Measurements from ENCODE around the gene NRF1. TPM values are rescaled to one million over a fixed set of nuclear protein-coding genes. Genes with fewer than 3 reads are reported as not detected.

Gene NRF1
- total and polyA plus RNA-seq, 2 of the 8 experiments (the other 6 are each of a cell fraction or from before 2014, with no cell fraction given) = 18.2 to 21.4 TPM

- Histone ChIP-seq H2BK20ac (ENCODE audit: low read length) (no peak overlapping the region), H4K5ac (ENCODE audit: insufficient read length, low read depth, low read length) (no peak overlapping the region), H2AK5ac (ENCODE audit: low read depth, low read length) (no peak overlapping the region), H2BK15ac (ENCODE audit: low read length) (no peak overlapping the region), H3K56ac (replicated peaks; ENCODE audit: insufficient read length, low read depth, low read length) (no peak overlapping the region), H3K18ac (ENCODE audit: extremely low read depth, low read length) (no peak overlapping the region), H4K91ac (replicated peaks; ENCODE audit: insufficient read length, low read length) (no peak overlapping the region), H3K79me1 (ENCODE audit: low read depth, low read length) (no peaks in the 10 kb centered on the region), H3K36me3 (ENCODE audit: control insufficient read depth in 2 of 4, insufficient read depth in 4 of 4, low read length in 3 of 4) (peaks cover 1 to 34% (median 21%) of the 10 kb centered on the region in 4 experiments), H4K20me1 (replicated peaks in 1 of 2; ENCODE audit: control insufficient read depth in 1 of 2, insufficient read depth in 2 of 2, low read length in 2 of 2) (no peaks in the 10 kb centered on the region), H3K27me3 (replicated peaks in 1 of 4; ENCODE audit: control insufficient read depth in 3 of 4, extremely low read depth in 1 of 4, insufficient read depth in 3 of 4, low read length in 3 of 4) (no peaks in the 10 kb centered on the region), H3K4me1 (replicated peaks in 1 of 4; ENCODE audit: control insufficient read depth in 3 of 4, insufficient read depth in 4 of 4, low read length in 3 of 4) (no peaks in the 10 kb centered on the region), H3K4me2 (ENCODE audit: insufficient read depth in 1 of 2, low read depth in 2 of 2, low read length in 2 of 2) (no peak overlapping the region), H3K4ac (replicated peaks; ENCODE audit: insufficient read length, low read depth, low read length) (no peak overlapping the region), H3K9me3 (ENCODE audit: insufficient read depth in 2 of 2, low read depth in 1 of 2, low read length in 1 of 2) (no peaks in the 10 kb centered on the region), H3K23ac (ENCODE audit: insufficient read length) (no peak overlapping the region), H4K8ac (ENCODE audit: extremely low read depth, insufficient read depth, low read length) (no peak overlapping the region), H3K4me3 (ENCODE audit: extremely low read depth in 1 of 4, insufficient read depth in 2 of 4, low read depth in 3 of 4, low read length in 4 of 4) (no peak overlapping the region), H3K23me2 (ENCODE audit: low read depth, low read length) (no peaks in the 10 kb centered on the region; the same call in 1 of the 2 replicates), H3K9ac (replicated peaks in 1 of 4; ENCODE audit: extremely low read depth in 1 of 4, low read depth in 3 of 4, low read length in 3 of 4) (no peak overlapping the region), H3K14ac (ENCODE audit: insufficient read length) (no peak overlapping the region), H2AFZ (ENCODE audit: low read length) (no peak overlapping the region), H2BK120ac (replicated peaks; ENCODE audit: low read depth, low read length) (no peak overlapping the region), H2BK12ac (ENCODE audit: low read depth, low read length) (no peak overlapping the region), H3K27ac (ENCODE audit: low read depth, low read length) (no peak overlapping the region), H2BK5ac (ENCODE audit: low read depth, low read length) (no peak overlapping the region), H3K79me2 (ENCODE audit: control insufficient read depth in 1 of 2, insufficient read depth in 2 of 2, low read length in 2 of 2) (no peaks in the 10 kb centered on the region)
- WGBS, 2 experiments (ENCODE audit: extremely low coverage in 1 of 2, insufficient coverage in 1 of 2, insufficient read length in 1 of 2, insufficient replicate concordance in 2 of 2, low coverage in 1 of 2, low lambda C conversion rate in 2 of 2, missing lambda C conversion rate in 1 of 2) = 87% methylated on average over 2 of the region's 2 CpGs; no CpG with 5 or more reads in 1 of the 2 experiments
- ChIA-PET CTCF (ENCODE audit: partially characterized antibody) (interaction anchor here (0.7 kb wide), 1 partner anchor 52 kb away, joined by 3 read pairs; no protein-coding TSS in a partner anchor), POLR2A (ENCODE audit: partially characterized antibody) (no interaction called here)
- FAIRE-seq (no peak), DNase-seq (ENCODE audit: low read depth in 1 of 2, low spot score in 2 of 2) (no peak)
- TF ChIP-seq ZNF274 (IDR thresholded peaks at IDR 0.05; ENCODE audit: borderline replicate concordance, extremely low read depth, low read length) (no peak), RFX5 (IDR thresholded peaks at IDR 0.05; ENCODE audit: borderline replicate concordance, low read depth, low read length) (no peak), MAFK (IDR thresholded peaks at IDR 0.05; ENCODE audit: low read depth, low read length) (no peak)
Observed at GRCh38 chr7:129729511-129729910, 118.0 kb downstream of the NRF1 start.
